ENCODE measurements around the gene PRKCH.

DNA sequence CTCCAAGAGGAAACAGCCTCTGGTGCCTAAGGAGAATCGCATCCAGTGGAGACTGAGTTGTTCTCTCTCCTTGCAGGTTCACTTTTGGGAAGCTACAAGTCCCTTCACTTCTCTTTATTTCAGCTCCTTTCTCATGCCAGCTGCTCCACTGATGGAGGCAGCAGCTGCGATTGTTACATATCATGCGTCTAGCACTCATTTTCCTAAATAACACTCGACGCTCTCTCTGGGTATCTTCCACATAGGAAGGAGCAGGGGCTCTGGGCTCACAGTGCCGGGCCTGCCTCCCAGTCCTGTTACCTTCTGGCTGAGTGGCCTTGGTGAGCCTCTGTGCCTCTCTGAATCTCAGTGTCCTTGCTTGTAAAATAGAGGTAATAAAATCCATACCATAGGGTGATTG is 211.4 kb downstream of the PRKCH start:
- TF ChIP-seq TAF1 (IDR thresholded peaks at IDR 0.05; ENCODE audit: borderline replicate concordance, insufficient read depth, low read length) = no peak
- no peak for TF ChIP-seq POLR2AphosphoS5 (IDR thresholded peaks at IDR 0.05; ENCODE audit: low read depth, low read length)
- TF ChIP-seq, protein P1, sequence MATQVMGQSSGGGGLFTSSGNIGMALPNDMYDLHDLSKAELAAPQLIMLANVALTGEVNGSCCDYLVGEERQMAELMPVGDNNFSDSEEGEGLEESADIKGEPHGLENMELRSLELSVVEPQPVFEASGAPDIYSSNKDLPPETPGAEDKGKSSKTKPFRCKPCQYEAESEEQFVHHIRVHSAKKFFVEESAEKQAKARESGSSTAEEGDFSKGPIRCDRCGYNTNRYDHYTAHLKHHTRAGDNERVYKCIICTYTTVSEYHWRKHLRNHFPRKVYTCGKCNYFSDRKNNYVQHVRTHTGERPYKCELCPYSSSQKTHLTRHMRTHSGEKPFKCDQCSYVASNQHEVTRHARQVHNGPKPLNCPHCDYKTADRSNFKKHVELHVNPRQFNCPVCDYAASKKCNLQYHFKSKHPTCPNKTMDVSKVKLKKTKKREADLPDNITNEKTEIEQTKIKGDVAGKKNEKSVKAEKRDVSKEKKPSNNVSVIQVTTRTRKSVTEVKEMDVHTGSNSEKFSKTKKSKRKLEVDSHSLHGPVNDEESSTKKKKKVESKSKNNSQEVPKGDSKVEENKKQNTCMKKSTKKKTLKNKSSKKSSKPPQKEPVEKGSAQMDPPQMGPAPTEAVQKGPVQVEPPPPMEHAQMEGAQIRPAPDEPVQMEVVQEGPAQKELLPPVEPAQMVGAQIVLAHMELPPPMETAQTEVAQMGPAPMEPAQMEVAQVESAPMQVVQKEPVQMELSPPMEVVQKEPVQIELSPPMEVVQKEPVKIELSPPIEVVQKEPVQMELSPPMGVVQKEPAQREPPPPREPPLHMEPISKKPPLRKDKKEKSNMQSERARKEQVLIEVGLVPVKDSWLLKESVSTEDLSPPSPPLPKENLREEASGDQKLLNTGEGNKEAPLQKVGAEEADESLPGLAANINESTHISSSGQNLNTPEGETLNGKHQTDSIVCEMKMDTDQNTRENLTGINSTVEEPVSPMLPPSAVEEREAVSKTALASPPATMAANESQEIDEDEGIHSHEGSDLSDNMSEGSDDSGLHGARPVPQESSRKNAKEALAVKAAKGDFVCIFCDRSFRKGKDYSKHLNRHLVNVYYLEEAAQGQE (IDR thresholded peaks at IDR 0.05; ENCODE audit: insufficient read depth in 1 of 2, low read depth in 2 of 2, low read length in 2 of 2) = no peak
- TF ChIP-seq SIN3A (IDR thresholded peaks at IDR 0.05; ENCODE audit: borderline replicate concordance, insufficient read depth, low read length) = no peak
- TF ChIP-seq FOXP2 (optimal IDR thresholded peaks at IDR 0.05; ENCODE audit: borderline replicate concordance, extremely low read depth, extremely low read length, insufficient read depth) = no peak
